Kidney glomerular epithelial cell (primary cell): ENCODE measurements around the gene EYS.
"Not testable (repeated sequence)": the region's sequence is repeated elsewhere in the genome, so short reads cannot be mapped to it uniquely, and the experiment has no call there.

Experiments
- DNase-seq: peaks from one replicate; lab custom pipeline; 2025; lab: John Stamatoyannopoulos, UW

The EYS gene

GRCh38 chr6:65633501-65633900, 73.5 kb downstream of the EYS start:
- no peak for DNase-seq

- no peak for DNase-seq
Observed at GRCh38 chr6:65631711-65632110, 75.3 kb downstream of the EYS start.

GRCh38 chr6:65627434-65627999, 79.5 kb downstream of the EYS start:
- not testable (repeated sequence) for DNase-seq

GRCh38 chr6:65627015-65627414, 80.0 kb downstream of the EYS start:
- DNase-seq, result no peak

GRCh38 chr6:65623566-65623965, 83.5 kb downstream of the EYS start:
- no peak for DNase-seq

- no peak for DNase-seq
Observed at GRCh38 chr6:65610746-65611145, 96.3 kb downstream of the EYS start.

- no peak for DNase-seq
Observed at GRCh38 chr6:65595540-65595939, 111.5 kb downstream of the EYS start.

- DNase-seq, result no peak
Observed at GRCh38 chr6:65570340-65570739, 136.7 kb downstream of the EYS start.

GRCh38 chr6:65569505-65569904, 137.5 kb downstream of the EYS start:
- no peak for DNase-seq

- not testable (repeated sequence) for DNase-seq
Observed at GRCh38 chr6:65569056-65569455, 138.0 kb downstream of the EYS start.

GRCh38 chr6:65566117-65566516, 140.9 kb downstream of the EYS start:
- DNase-seq, result no peak

- DNase-seq, result no peak
Observed at GRCh38 chr6:65558071-65558470, 149.0 kb downstream of the EYS start.

- DNase-seq, result no peak
Observed at GRCh38 chr6:65557224-65557623, 149.8 kb downstream of the EYS start.

GRCh38 chr6:65546894-65547293, 160.1 kb downstream of the EYS start:
- no peak for DNase-seq

GRCh38 chr6:65545920-65546319, 161.1 kb downstream of the EYS start:
- no peak for DNase-seq

- no peak for DNase-seq
Observed at GRCh38 chr6:65538644-65539043, 168.4 kb downstream of the EYS start.

GRCh38 chr6:65537600-65537999, 169.4 kb downstream of the EYS start:
- DNase-seq, result no peak

GRCh38 chr6:65531533-65531932, 175.5 kb downstream of the EYS start:
- no peak for DNase-seq

GRCh38 chr6:65524232-65524631, 182.8 kb downstream of the EYS start:
- DNase-seq, result no peak

GRCh38 chr6:65505736-65506135, 201.3 kb downstream of the EYS start:
- DNase-seq, result no peak

- no peak for DNase-seq
Observed at GRCh38 chr6:65501045-65501444, 206.0 kb downstream of the EYS start.

- DNase-seq, result not testable (repeated sequence)
Observed at GRCh38 chr6:65483652-65484051, 223.4 kb downstream of the EYS start.

GRCh38 chr6:65469650-65470049, 237.4 kb downstream of the EYS start:
- DNase-seq, result no peak

- DNase-seq, result no peak
Observed at GRCh38 chr6:65468307-65468706, 238.7 kb downstream of the EYS start.

- no peak for DNase-seq
Observed at GRCh38 chr6:65461121-65461520, 245.9 kb downstream of the EYS start.
